ENCODE results near the gene ITPRID1.

Gene ITPRID1

DNA sequence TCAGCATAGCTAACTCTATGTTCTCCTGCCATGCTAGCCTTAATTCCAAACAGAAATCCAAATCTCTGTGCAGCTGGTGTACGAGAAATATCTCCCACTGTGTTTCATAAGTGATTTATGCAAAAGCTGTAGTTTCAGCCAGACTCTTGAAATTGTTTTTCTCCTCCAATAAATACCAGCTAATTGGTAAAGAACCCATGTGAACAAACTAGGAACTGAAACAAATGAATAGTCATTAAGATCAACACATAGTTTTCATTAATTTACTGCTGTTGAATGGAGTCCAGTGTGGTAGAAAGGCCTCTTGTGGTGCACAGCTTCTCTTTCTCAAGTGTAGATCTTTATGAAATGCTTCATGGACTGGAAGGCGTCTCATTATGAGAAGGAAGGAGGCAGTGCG, 191.5 kb downstream of the ITPRID1 start:
- no peak for DNase-seq

DNA sequence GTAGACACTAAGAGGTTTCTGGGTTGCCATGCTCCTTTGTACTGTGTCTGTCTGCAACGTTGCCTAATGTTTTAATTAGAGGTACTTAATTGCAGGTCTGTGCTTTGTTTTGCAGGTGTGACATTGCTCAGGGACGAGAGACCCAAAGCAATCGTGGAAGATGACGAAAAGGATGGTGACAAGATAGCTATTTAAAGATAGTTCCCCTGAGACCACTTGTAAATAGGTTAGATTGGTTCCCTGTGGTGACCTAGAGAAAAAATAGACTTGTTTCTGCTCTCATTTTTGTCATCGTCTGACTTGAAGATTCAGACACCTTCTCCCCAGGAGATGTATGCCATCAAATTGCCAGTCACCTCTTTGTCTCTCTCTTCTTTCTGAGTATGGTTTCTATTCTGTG, 193.2 kb downstream of the ITPRID1 start:
- DNase-seq = no peak
